ENCODE data around the gene CIROP. TPM values are rescaled to one million over a fixed set of nuclear protein-coding genes. Genes with fewer than 3 reads are reported as not detected.

Gene CIROP
- total RNA-seq, 1 experiment from 2014 or later = not detected

GRCh38 chr14:23099212-23099861 lies 5.5 kb downstream of the CIROP start:
- Histone ChIP-seq H3K4me2 (ENCODE audit: insufficient read depth, insufficient read length, low read length) (no peak overlapping the region), H3K23ac (ENCODE audit: insufficient read length, low read depth, low read length) (no peak overlapping the region), H3K23me2 (ENCODE audit: insufficient read length, low read depth, low read length, poor library complexity, severe bottlenecking) (no peaks in the 10 kb centered on the region), H3K27me3 (ENCODE audit: insufficient read depth, low read length) (no peaks in the 10 kb centered on the region), H4K91ac (ENCODE audit: insufficient read length, low read depth, low read length) (no peak overlapping the region), H3K9me3 (ENCODE audit: control insufficient read depth, low read depth, low read length) (no peaks in the 10 kb centered on the region), H2BK20ac (ENCODE audit: low read depth, low read length, poor library complexity, severe bottlenecking) (no peak overlapping the region), H4K20me1 (ENCODE audit: control insufficient read depth, insufficient read depth, insufficient read length) (no peaks in the 10 kb centered on the region), H4K5ac (ENCODE audit: insufficient read length, low read depth, low read length) (no peak overlapping the region), H3K4ac (ENCODE audit: low read depth, low read length) (no peak overlapping the region), H2BK120ac (ENCODE audit: low read depth, low read length, poor library complexity, severe bottlenecking) (no peak overlapping the region), H4K8ac (replicated peaks; ENCODE audit: insufficient read length, low read depth, low read length) (no peak overlapping the region), H2BK12ac (ENCODE audit: insufficient read length, low read depth, low read length) (no peak overlapping the region), H3K14ac (ENCODE audit: insufficient read depth, low read length) (no peak overlapping the region), H2BK15ac (ENCODE audit: low read depth, low read length) (no peak overlapping the region), H3K79me1 (ENCODE audit: insufficient read depth, low read depth, low read length, poor library complexity, severe bottlenecking) (peaks cover 2% of the 10 kb centered on the region), H3K4me1 (ENCODE audit: insufficient read depth, low read length) (no peaks in the 10 kb centered on the region), H2AK5ac (ENCODE audit: insufficient read length, low read length) (no peak overlapping the region), H3K56ac (ENCODE audit: insufficient read length, low read depth, low read length) (no peak overlapping the region), H3K9ac (ENCODE audit: extremely low read depth, insufficient read length, low read length) (no peak overlapping the region), H3K27ac (ENCODE audit: insufficient read length, low read depth, low read length) (no peak overlapping the region), H3T11ph (ENCODE audit: low read length) (no peak overlapping the region), H2AFZ (ENCODE audit: low read length) (no peak overlapping the region), H3K18ac (ENCODE audit: insufficient read length, low read depth, low read length) (no peak overlapping the region), H2BK5ac (ENCODE audit: insufficient read length, low read length) (no peak overlapping the region), H3K79me2 (ENCODE audit: insufficient read depth, low read length) (peaks cover 4% of the 10 kb centered on the region; the same call in 1 of the 2 replicates)
- TF ChIP-seq, protein P1, sequence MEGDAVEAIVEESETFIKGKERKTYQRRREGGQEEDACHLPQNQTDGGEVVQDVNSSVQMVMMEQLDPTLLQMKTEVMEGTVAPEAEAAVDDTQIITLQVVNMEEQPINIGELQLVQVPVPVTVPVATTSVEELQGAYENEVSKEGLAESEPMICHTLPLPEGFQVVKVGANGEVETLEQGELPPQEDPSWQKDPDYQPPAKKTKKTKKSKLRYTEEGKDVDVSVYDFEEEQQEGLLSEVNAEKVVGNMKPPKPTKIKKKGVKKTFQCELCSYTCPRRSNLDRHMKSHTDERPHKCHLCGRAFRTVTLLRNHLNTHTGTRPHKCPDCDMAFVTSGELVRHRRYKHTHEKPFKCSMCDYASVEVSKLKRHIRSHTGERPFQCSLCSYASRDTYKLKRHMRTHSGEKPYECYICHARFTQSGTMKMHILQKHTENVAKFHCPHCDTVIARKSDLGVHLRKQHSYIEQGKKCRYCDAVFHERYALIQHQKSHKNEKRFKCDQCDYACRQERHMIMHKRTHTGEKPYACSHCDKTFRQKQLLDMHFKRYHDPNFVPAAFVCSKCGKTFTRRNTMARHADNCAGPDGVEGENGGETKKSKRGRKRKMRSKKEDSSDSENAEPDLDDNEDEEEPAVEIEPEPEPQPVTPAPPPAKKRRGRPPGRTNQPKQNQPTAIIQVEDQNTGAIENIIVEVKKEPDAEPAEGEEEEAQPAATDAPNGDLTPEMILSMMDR (conservative IDR thresholded peaks at IDR 0.05) = no peak; the same call in 2 of the 3 replicates
- peaks cover 18% of the 10 kb centered on the region for H3K27me3 Mint-ChIP-seq (ENCODE audit: low read depth)
- no CpG with 5 or more reads among the region's 10 CpGs for WGBS (ENCODE audit: extremely low coverage, insufficient read length, low lambda C conversion rate)
- H3K9me3 Mint-ChIP-seq = no peaks in the 10 kb centered on the region
- DNase-seq = no peak
- H3K27ac Mint-ChIP-seq = no peak overlapping the region
- H3K4me1 Mint-ChIP-seq = peaks cover 40 to 46% of the 10 kb centered on the region in 2 experiments
- H3K4me3 Mint-ChIP-seq = no peak overlapping the region
- peaks cover 11 to 25% (median 24%) of the 10 kb centered on the region in 3 experiments for H3K36me3 Mint-ChIP-seq (ENCODE audit: insufficient read depth in 1 of 3, low read depth in 3 of 3)

All from H9 (cell line).